GM21529 (cell line): ENCODE data around the gene DUSP7.

Experiments used
- ATAC-seq: cut with Tn5 transposase; IDR thresholded peaks from one replicate; pipeline ENCODE4 v1.9.1; 2021; ENCODE audit not compliant: unreplicated experiment

DUSP7 gene

GRCh38 chr3:52013802-52014598, 42.4 kb downstream of the DUSP7 start:
- ATAC-seq, result no peak

- no peak for ATAC-seq
These were observed 43.7 kb downstream of the DUSP7 start for GRCh38 chr3:52012699-52013098.

- ATAC-seq, result no peak
These were observed 45.9 kb downstream of the DUSP7 start for GRCh38 chr3:52010431-52010830.

- no peak for ATAC-seq
These were observed 49.1 kb downstream of the DUSP7 start for GRCh38 chr3:52007291-52007690.

- no peak for ATAC-seq
These were observed 49.6 kb downstream of the DUSP7 start for GRCh38 chr3:52006820-52007133.

GRCh38 chr3:52006017-52006819, 50.2 kb downstream of the DUSP7 start:
- no peak for ATAC-seq

- no peak for ATAC-seq
These were observed 50.8 kb downstream of the DUSP7 start for GRCh38 chr3:52005571-52005986.

GRCh38 chr3:52004906-52005395, 51.4 kb downstream of the DUSP7 start:
- no peak for ATAC-seq

- no peak for ATAC-seq
These were observed 52.1 kb downstream of the DUSP7 start for GRCh38 chr3:52004163-52004787.

GRCh38 chr3:52002748-52003147, 53.6 kb downstream of the DUSP7 start:
- ATAC-seq, result no peak

GRCh38 chr3:52001443-52001974, 54.9 kb downstream of the DUSP7 start:
- peak; percentile 83 for ATAC-seq

- ATAC-seq, result no peak
These were observed 56.5 kb downstream of the DUSP7 start for GRCh38 chr3:51999846-52000245.
